Measurements from ENCODE around the gene HLA-DMA. TPM values are rescaled to one million over a fixed set of nuclear protein-coding genes. Genes with fewer than 3 reads are reported as not detected.

HLA-DMA gene
- total and polyA plus RNA-seq, 2 of the 13 experiments (the other 11 are each of a cell fraction or from before 2014, with no cell fraction given): 0.70 to 0.71 TPM

DNA sequence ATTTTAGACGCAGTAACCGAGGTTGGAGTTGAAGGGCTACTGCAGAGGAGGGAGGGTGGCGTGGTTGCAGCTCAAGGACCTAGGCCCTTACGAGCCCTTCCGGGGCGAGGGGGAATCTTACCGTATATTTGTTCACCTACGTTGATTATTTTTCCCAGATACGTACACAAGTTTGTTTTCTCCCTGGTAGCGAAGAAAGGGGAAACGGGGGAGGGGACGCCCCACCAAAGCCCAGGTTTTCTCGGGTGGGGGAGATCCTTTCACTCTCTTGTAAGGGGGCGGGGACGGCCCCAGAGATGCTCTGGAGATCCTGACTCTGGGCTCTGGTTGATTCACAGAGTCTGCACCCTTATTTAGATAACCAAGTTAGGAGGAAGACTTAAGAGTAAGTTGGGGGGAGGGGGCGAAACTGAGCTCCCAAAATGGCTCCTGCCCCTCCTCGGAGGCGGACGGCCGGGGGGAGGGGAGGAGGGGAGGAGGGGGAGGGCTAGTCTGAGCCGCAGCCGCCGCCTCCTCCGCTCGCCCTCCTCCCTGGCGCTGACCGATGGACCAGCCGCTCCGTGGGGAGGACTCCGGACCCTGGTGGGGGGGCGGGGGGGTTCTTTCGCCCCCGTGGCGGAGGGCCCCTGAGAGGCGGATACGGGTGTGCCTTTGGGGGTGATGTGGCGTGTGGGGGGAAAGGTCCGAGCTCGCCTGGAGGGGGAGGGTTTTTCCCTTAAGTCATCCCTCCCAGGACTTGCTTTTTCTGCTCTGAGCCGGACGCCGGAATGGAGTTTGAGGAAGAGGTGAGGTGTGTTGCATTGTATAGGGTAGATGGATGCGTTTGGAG is 17.7 kb upstream of the HLA-DMA start (continued):
- TF ChIP-seq MNT (IDR thresholded peaks at IDR 0.05) (no peak), SRY (CRISPR knock-in tag; IDR thresholded peaks at IDR 0.05) (no peak), JUNB (CRISPR knock-in tag; IDR thresholded peaks at IDR 0.05; ENCODE audit: borderline replicate concordance) (0 out of 2 replicates have a peak, but pooled peaks have one; percentile 42), LCORL (IDR thresholded peaks at IDR 0.05) (no peak), LCORL (CRISPR knock-in tag; IDR thresholded peaks at IDR 0.05) (peak; percentile 12; the same call in 1 of the 2 replicates), PLRG1 (conservative IDR thresholded peaks at IDR 0.05) (no peak), TMF1 (CRISPR knock-in tag; IDR thresholded peaks at IDR 0.05; ENCODE audit: low read depth) (no peak), ZNF639 (CRISPR knock-in tag; conservative IDR thresholded peaks at IDR 0.05) (peak; percentile 31; the same call in 1 of the 2 replicates), SIX4 (CRISPR knock-in tag; IDR thresholded peaks at IDR 0.05) (no peak), RNF2 (conservative IDR thresholded peaks at IDR 0.05; ENCODE audit: low read depth) (no peak), HMG20A (CRISPR knock-in tag; IDR thresholded peaks at IDR 0.05; ENCODE audit: borderline replicate concordance) (no peak), AGO1 (IDR thresholded peaks at IDR 0.05; ENCODE audit: low read depth, low read length, poor library complexity, severe bottlenecking) (no peak), PAWR (CRISPR knock-in tag; IDR thresholded peaks at IDR 0.05; ENCODE audit: borderline replicate concordance) (no peak), HMG20B (CRISPR knock-in tag; conservative IDR thresholded peaks at IDR 0.05) (no peak), ZNF138 (CRISPR knock-in tag; IDR thresholded peaks at IDR 0.05; ENCODE audit: low read depth) (no peak)
- TF ChIP-seq, protein P1, sequence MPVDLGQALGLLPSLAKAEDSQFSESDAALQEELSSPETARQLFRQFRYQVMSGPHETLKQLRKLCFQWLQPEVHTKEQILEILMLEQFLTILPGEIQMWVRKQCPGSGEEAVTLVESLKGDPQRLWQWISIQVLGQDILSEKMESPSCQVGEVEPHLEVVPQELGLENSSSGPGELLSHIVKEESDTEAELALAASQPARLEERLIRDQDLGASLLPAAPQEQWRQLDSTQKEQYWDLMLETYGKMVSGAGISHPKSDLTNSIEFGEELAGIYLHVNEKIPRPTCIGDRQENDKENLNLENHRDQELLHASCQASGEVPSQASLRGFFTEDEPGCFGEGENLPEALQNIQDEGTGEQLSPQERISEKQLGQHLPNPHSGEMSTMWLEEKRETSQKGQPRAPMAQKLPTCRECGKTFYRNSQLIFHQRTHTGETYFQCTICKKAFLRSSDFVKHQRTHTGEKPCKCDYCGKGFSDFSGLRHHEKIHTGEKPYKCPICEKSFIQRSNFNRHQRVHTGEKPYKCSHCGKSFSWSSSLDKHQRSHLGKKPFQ (CRISPR knock-in tag; IDR thresholded peaks at IDR 0.05; ENCODE audit: insufficient replicate concordance): no peak
- TF ChIP-seq, protein P2, sequence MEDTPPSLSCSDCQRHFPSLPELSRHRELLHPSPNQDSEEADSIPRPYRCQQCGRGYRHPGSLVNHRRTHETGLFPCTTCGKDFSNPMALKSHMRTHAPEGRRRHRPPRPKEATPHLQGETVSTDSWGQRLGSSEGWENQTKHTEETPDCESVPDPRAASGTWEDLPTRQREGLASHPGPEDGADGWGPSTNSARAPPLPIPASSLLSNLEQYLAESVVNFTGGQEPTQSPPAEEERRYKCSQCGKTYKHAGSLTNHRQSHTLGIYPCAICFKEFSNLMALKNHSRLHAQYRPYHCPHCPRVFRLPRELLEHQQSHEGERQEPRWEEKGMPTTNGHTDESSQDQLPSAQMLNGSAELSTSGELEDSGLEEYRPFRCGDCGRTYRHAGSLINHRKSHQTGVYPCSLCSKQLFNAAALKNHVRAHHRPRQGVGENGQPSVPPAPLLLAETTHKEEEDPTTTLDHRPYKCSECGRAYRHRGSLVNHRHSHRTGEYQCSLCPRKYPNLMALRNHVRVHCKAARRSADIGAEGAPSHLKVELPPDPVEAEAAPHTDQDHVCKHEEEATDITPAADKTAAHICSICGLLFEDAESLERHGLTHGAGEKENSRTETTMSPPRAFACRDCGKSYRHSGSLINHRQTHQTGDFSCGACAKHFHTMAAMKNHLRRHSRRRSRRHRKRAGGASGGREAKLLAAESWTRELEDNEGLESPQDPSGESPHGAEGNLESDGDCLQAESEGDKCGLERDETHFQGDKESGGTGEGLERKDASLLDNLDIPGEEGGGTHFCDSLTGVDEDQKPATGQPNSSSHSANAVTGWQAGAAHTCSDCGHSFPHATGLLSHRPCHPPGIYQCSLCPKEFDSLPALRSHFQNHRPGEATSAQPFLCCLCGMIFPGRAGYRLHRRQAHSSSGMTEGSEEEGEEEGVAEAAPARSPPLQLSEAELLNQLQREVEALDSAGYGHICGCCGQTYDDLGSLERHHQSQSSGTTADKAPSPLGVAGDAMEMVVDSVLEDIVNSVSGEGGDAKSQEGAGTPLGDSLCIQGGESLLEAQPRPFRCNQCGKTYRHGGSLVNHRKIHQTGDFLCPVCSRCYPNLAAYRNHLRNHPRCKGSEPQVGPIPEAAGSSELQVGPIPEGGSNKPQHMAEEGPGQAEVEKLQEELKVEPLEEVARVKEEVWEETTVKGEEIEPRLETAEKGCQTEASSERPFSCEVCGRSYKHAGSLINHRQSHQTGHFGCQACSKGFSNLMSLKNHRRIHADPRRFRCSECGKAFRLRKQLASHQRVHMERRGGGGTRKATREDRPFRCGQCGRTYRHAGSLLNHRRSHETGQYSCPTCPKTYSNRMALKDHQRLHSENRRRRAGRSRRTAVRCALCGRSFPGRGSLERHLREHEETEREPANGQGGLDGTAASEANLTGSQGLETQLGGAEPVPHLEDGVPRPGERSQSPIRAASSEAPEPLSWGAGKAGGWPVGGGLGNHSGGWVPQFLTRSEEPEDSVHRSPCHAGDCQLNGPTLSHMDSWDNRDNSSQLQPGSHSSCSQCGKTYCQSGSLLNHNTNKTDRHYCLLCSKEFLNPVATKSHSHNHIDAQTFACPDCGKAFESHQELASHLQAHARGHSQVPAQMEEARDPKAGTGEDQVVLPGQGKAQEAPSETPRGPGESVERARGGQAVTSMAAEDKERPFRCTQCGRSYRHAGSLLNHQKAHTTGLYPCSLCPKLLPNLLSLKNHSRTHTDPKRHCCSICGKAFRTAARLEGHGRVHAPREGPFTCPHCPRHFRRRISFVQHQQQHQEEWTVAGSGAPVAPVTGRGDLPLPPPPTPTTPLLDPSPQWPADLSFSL (CRISPR knock-in tag; IDR thresholded peaks at IDR 0.05): 0 out of 2 replicates have a peak, but pooled peaks have one; percentile 19
- TF ChIP-seq, protein P3, sequence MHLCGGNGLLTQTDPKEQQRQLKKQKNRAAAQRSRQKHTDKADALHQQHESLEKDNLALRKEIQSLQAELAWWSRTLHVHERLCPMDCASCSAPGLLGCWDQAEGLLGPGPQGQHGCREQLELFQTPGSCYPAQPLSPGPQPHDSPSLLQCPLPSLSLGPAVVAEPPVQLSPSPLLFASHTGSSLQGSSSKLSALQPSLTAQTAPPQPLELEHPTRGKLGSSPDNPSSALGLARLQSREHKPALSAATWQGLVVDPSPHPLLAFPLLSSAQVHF (CRISPR knock-in tag; IDR thresholded peaks at IDR 0.05): no peak
